T-cell (primary cell): ENCODE measurements around the gene INTS6. TPM values are rescaled to one million over a fixed set of nuclear protein-coding genes. Genes with fewer than 3 reads are reported as not detected.

Experiments used
- ATAC-seq, 4 experiments: fragments of 200-7000 bp in 3 of 4; fragments of 150-1000 bp in 1 of 4; cut with Tn5 transposase; replicated peaks in 1 of 4; 1 replicate in 3 of 4; 2 replicates in 1 of 4; pipeline ENCODE4 v1.10.0; 2021; ENCODE audit warnings: moderate library complexity in 3 of 4, mild to moderate bottlenecking in 2 of 4, moderate number of reproducible peaks in 1 of 4
- CTCF ChIA-PET, 2 donors: fragments of 300-600 bp; sonication (Branson Sonifier 250); formaldehyde crosslinking; loops; one replicate each; lab custom pipeline; 2022; ENCODE audit warnings: antibody characterized with exemption in 2 of 2; lab: Charles Lee
- POLR2A ChIA-PET, 2 donors: fragments of 300-600 bp; sonication (Branson Sonifier 250); formaldehyde crosslinking; loops; one replicate each; lab custom pipeline; 2022; ENCODE audit warnings: antibody characterized with exemption in 2 of 2; lab: Charles Lee
- DNase-seq, 35 experiments: peaks; one replicate each; pipeline versions ENCODE4 v3.0.0 to v3.0.0-alpha.2; 2013 to 2023
- H3K27ac ChIP-seq: one replicate; pipeline ENCODE4 v1.5.1; 2013; ENCODE audit warnings: low read length
- H3K27me3 ChIP-seq, 2 experiments: replicated peaks in 1 of 2; 1 replicate in 1 of 2; 2 replicates in 1 of 2; pipeline versions ENCODE4 v1.6.1 to v1.7.0; 2013; ENCODE audit warnings: low read length in 1 of 2, mixed read lengths in 1 of 2; ENCODE audit not compliant: control insufficient read depth in 2 of 2, insufficient read depth in 2 of 2; ENCODE audit errors: extremely low read depth in 1 of 2
- H3K36me3 ChIP-seq, 2 donors: 1 replicate in 1 of 2; 2 replicates in 1 of 2; pipeline versions ENCODE4 v1.6.1 to v1.7.0; 2013; ENCODE audit warnings: low read length in 1 of 2; ENCODE audit not compliant: control insufficient read depth in 2 of 2, insufficient read depth in 1 of 2; ENCODE audit errors: extremely low read depth in 1 of 2
- H3K4me1 ChIP-seq, 2 experiments: 1 replicate in 1 of 2; 2 replicates in 1 of 2; pipeline versions ENCODE4 v1.6.1 to v1.7.0; 2013; ENCODE audit warnings: low read length in 2 of 2, mixed read lengths in 1 of 2; ENCODE audit not compliant: insufficient read depth in 2 of 2, control insufficient read depth in 1 of 2; ENCODE audit errors: extremely low read depth in 1 of 2
- H3K4me3 ChIP-seq, 2 donors: 1 replicate in 1 of 2; 2 replicates in 1 of 2; pipeline versions ENCODE4 v1.5.1 to v1.7.0; 2013; ENCODE audit warnings: mild to moderate bottlenecking in 2 of 2, low read length in 1 of 2, moderate library complexity in 1 of 2; ENCODE audit not compliant: control insufficient read depth in 1 of 2; ENCODE audit errors: extremely low read depth in 1 of 2
- H3K9me3 ChIP-seq: 2 replicates; pipeline ENCODE4 v1.7.0; 2013
- H3K27ac Mint-ChIP-seq, 2 donors: one replicate each; pipeline ENCODE4 v1.8.0; 2020 to 2021; ENCODE audit warnings: mild to moderate bottlenecking in 2 of 2, mixed read lengths in 2 of 2
- H3K27me3 Mint-ChIP-seq, 2 donors: one replicate each; pipeline ENCODE4 v1.8.0; 2021 to 2022; ENCODE audit warnings: mixed read lengths in 2 of 2
- H3K36me3 Mint-ChIP-seq: one replicate; pipeline ENCODE4 v1.8.0; 2021; ENCODE audit warnings: mixed read lengths
- H3K4me1 Mint-ChIP-seq, 3 donors: one replicate each; pipeline ENCODE4 v1.8.0; 2020 to 2022; ENCODE audit warnings: mixed read lengths in 3 of 3, mild to moderate bottlenecking in 1 of 3
- H3K4me3 Mint-ChIP-seq, 3 donors: one replicate each; pipeline ENCODE4 v1.8.0; 2020 to 2022; ENCODE audit warnings: mild to moderate bottlenecking in 3 of 3, mixed read lengths in 3 of 3, moderate library complexity in 3 of 3
- H3K9me3 Mint-ChIP-seq, 3 donors: one replicate each; pipeline ENCODE4 v1.8.0; 2020 to 2022; ENCODE audit warnings: mixed read lengths in 3 of 3
- WGBS: methylation state at CpG from one replicate; pipeline ENCODE4 v1.1.5; 2013; ENCODE audit warnings: missing lambda C conversion rate; ENCODE audit not compliant: insufficient coverage; 5-methylcytosine and 5-hydroxymethylcytosine counted together
- total RNA-seq, 35 experiments: library from RNA in 6 of 35; stranded (reverse) in 6 of 35; fragments of 120-200 nt in 1 of 35; gene quantifications; one replicate each; pipeline versions ENCODE4 v1.2.1 to v1.2.4 and lab custom pipeline; 2013 to 2026

The INTS6 gene
- total RNA-seq, 5 donors from 2014 or later (not counting 1 experiment from before 2014, with no cell fraction given), result 50.0 to 77.9 (median 58.7) TPM

DNA sequence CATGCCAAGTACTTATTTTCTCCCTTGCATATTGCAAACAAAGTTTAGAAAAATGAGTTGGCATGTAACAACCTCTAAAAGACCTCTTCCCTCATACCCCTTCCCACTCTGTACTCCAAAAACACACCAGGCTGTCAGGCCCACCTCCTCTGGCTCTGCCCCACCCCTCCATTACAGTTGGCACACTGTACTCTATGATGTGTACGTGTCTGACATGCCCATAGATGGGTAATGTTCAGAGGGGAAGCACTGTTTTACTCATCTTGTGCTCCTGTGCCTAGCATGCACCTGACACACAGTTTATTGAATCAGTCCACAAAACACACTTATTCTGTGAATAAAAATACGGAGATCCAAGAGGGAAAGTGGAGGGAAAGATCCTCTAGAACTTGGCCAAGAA, 67.7 kb downstream of the INTS6 start:
- H3K27me3 ChIP-seq, result no peaks in the 10 kb centered on the region
- DNase-seq (no peak), ATAC-seq (no peak)
- WGBS, result no CpG with 5 or more reads among the region's 2 CpGs
- Mint-ChIP-seq H3K36me3 (peaks cover 27% of the 10 kb centered on the region), H3K27ac (no peak overlapping the region), H3K9me3 (no peaks in the 10 kb centered on the region), H3K4me1 (peaks cover 0 to 7% (median 2%) of the 10 kb centered on the region in 3 donors), H3K27me3 (no peaks in the 10 kb centered on the region), H3K4me3 (no peak overlapping the region)
- H3K4me1 ChIP-seq, result no peaks in the 10 kb centered on the region
- H3K9me3 ChIP-seq, result no peaks in the 10 kb centered on the region
- CTCF ChIA-PET, result no interaction called here
- POLR2A ChIA-PET, result no interaction called here
- H3K27ac ChIP-seq, result no peak overlapping the region
- peaks cover 0 to 12% of the 10 kb centered on the region in 2 donors for H3K36me3 ChIP-seq
- no peak overlapping the region for H3K4me3 ChIP-seq

DNA sequence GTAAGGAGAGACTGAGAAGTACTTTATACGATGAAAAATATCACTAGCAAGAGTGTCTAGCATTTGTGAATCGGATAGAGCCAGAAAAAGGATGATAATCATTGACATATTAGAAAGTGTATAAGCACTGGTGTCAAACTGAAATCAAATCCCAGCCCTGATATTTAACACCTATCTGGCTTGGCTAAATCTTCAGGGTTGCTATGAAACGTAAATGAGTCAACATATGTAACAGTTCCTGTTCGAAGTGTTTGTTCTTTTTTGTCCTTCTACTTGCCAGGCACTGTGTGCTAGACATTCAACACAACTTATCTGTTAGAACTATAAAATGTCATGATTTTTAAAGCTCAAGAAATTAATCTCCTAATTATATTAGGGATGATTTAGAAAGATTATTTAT, 72.6 kb downstream of the INTS6 start:
- Histone ChIP-seq H3K9me3 (no peaks in the 10 kb centered on the region), H3K36me3 (peaks cover 0 to 35% of the 10 kb centered on the region in 2 donors), H3K27me3 (no peaks in the 10 kb centered on the region), H3K27ac (no peak overlapping the region), H3K4me3 (no peak overlapping the region), H3K4me1 (no peaks in the 10 kb centered on the region)
- DNase-seq (no peak), ATAC-seq (no peak)
- H3K27ac Mint-ChIP-seq, result no peak overlapping the region
- CTCF ChIA-PET, result interaction anchor here in 1 of 2 donors (0.6 kb wide), 1 partner anchor 231 kb away, joined by 3 read pairs; no protein-coding TSS in a partner anchor
- no CpG with 5 or more reads among the region's 4 CpGs for WGBS
- POLR2A ChIA-PET, result no interaction called here
- no peak overlapping the region for H3K4me3 Mint-ChIP-seq
- H3K27me3 Mint-ChIP-seq, result no peaks in the 10 kb centered on the region
- no peaks in the 10 kb centered on the region for H3K9me3 Mint-ChIP-seq
- H3K36me3 Mint-ChIP-seq, result peaks cover 48% of the 10 kb centered on the region
- H3K4me1 Mint-ChIP-seq, result no peaks in the 10 kb centered on the region

DNA sequence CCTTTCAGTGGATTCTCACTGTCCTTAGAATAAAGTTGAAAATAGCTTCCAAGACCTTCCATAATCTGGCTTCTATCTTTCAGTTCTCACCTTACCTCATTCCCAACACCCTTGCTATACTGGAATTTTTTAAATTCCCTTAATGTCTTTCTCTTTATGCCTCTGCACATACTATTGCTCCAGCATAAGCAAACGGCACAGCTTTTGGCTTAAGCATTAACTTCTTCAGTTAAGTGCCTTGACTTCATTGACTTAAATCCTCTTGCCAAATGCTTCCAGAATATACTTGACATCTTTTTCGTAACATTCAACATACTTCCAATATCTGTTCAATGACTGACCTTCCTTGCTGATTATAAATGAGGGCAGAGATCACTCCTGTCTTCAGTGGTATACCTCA, 79.4 kb downstream of the INTS6 start:
- Histone ChIP-seq H3K27ac (no peak overlapping the region), H3K9me3 (no peaks in the 10 kb centered on the region), H3K4me1 (no peaks in the 10 kb centered on the region), H3K4me3 (no peak overlapping the region), H3K27me3 (no peaks in the 10 kb centered on the region), H3K36me3 (peaks cover 5 to 74% of the 10 kb centered on the region in 2 donors)
- Mint-ChIP-seq H3K9me3 (no peaks in the 10 kb centered on the region), H3K4me1 (no peaks in the 10 kb centered on the region), H3K27ac (no peak overlapping the region), H3K27me3 (no peaks in the 10 kb centered on the region), H3K4me3 (no peak overlapping the region), H3K36me3 (peaks cover 38% of the 10 kb centered on the region)
- no peak for ATAC-seq
- DNase-seq, result no peak
- 100% methylated on average over 1 of the region's 2 CpGs for WGBS
- POLR2A ChIA-PET, result no interaction called here
- CTCF ChIA-PET, result interaction anchor here in 1 of 2 donors (0.6 kb wide), 1 partner anchor 1283 kb away, joined by 3 read pairs; no protein-coding TSS in a partner anchor

DNA sequence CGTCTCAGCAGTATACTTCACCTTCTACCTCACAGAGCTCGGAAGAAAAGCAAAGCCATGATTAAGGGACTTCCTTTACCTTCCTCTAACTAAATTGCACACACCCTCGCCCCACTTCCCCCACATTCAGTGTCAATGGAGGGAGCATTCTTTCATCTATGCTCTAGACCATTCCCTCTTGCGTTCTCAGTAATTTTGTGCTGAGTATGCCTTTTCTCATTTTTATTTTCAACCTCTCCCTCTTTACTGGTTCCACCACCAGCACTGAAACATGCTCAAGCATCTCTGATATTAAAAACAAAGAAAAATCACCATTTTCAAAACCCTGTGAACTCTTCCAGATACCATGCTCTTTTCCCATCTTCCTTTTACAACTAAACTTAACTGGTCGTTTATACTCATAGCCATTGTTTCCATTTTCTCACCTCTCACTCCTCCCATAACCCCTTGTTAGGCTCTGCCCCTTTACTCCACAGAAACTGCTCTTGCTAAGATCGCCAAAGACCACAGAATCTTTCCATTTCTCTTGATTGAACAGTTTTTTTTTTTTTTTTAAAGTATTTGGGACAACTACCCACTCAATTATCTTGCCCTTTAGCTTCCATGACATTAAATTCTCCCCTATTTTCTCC, 81.0 kb downstream of the INTS6 start:
- no peaks in the 10 kb centered on the region for H3K4me1 Mint-ChIP-seq
- Histone ChIP-seq H3K4me1 (no peaks in the 10 kb centered on the region), H3K27me3 (no peaks in the 10 kb centered on the region), H3K9me3 (no peaks in the 10 kb centered on the region), H3K36me3 (peaks cover 5 to 70% of the 10 kb centered on the region in 2 donors), H3K27ac (no peak overlapping the region), H3K4me3 (no peak overlapping the region)
- no peaks in the 10 kb centered on the region for H3K27me3 Mint-ChIP-seq
- DNase-seq (no peak), ATAC-seq (no peak)
- no peak overlapping the region for H3K27ac Mint-ChIP-seq
- ChIA-PET CTCF (no interaction called here), POLR2A (interaction anchor here (0.6 to 0.7 kb wide), 2 partner anchors 213 to 656 kb away, joined by 8 to 10 read pairs; no protein-coding TSS in a partner anchor)
- no peak overlapping the region for H3K4me3 Mint-ChIP-seq
- WGBS, result 11% methylated on average over 1 of the region's 6 CpGs
- no peaks in the 10 kb centered on the region for H3K9me3 Mint-ChIP-seq
- peaks cover 28% of the 10 kb centered on the region for H3K36me3 Mint-ChIP-seq

- H3K27ac Mint-ChIP-seq, result no peak overlapping the region
These were observed 82.0 kb downstream of the INTS6 start for GRCh38 chr13:51370811-51371210.

DNA sequence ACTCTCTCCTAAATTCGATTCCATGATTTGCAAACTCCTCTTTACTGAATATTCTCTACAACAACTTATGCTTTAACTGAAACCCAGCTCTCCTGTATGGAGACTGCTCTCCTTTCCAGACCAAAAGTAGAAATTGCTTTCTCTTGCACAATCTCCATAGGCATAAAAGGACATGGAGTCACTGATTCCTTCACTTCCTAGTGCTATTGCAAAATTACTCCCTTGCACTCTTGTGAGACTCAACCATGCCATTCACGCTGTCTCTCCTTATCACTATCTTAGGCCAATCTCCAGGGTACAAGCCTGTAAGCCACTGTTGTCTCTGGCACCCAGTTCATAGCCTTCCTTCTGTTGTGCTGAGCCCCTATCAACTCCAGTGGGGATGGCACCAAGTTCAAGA, 82.7 kb downstream of the INTS6 start:
- Histone ChIP-seq H3K27me3 (no peaks in the 10 kb centered on the region), H3K36me3 (peaks cover 5 to 68% of the 10 kb centered on the region in 2 donors), H3K4me3 (no peak overlapping the region), H3K4me1 (no peaks in the 10 kb centered on the region), H3K9me3 (no peaks in the 10 kb centered on the region), H3K27ac (no peak overlapping the region)
- Mint-ChIP-seq H3K27me3 (no peaks in the 10 kb centered on the region), H3K4me3 (no peak overlapping the region), H3K36me3 (peaks cover 27% of the 10 kb centered on the region), H3K9me3 (no peaks in the 10 kb centered on the region), H3K27ac (peak overlapping the region; percentile 14 to 30), H3K4me1 (no peaks in the 10 kb centered on the region)
- DNase-seq (no peak), ATAC-seq (no peak)
- 93% methylated on average over 2 of the region's 2 CpGs for WGBS
- ChIA-PET POLR2A (no interaction called here), CTCF (no interaction called here)

More at GRCh38 chr13:51370811-51371210, 82.0 kb downstream of the INTS6 start:
- ChIA-PET CTCF (no interaction called here), POLR2A (interaction anchor here in 1 of 2 donors (0.6 kb wide), 1 partner anchor 36 kb away, joined by 8 read pairs; no protein-coding TSS in a partner anchor)
- Mint-ChIP-seq H3K9me3 (no peaks in the 10 kb centered on the region), H3K27me3 (no peaks in the 10 kb centered on the region), H3K4me3 (no peak overlapping the region), H3K36me3 (peaks cover 29% of the 10 kb centered on the region), H3K4me1 (no peaks in the 10 kb centered on the region)
- DNase-seq (no peak), ATAC-seq (no peak)
- Histone ChIP-seq H3K27me3 (no peaks in the 10 kb centered on the region), H3K27ac (no peak overlapping the region), H3K4me1 (no peaks in the 10 kb centered on the region), H3K9me3 (no peaks in the 10 kb centered on the region), H3K36me3 (peaks cover 5 to 73% of the 10 kb centered on the region in 2 donors), H3K4me3 (no peak overlapping the region)
- WGBS, result 100% methylated on average over 2 of the region's 2 CpGs
